GM19463 (cell line): ENCODE results near the gene TTC32.

Experiments
- ATAC-seq: cut with Tn5 transposase; IDR thresholded peaks from one replicate; pipeline ENCODE4 v1.9.1; 2021; ENCODE audit warnings: mild to moderate bottlenecking, moderate library complexity; ENCODE audit not compliant: unreplicated experiment

TTC32 gene

GRCh38 chr2:19854596-19855541 lies 46.9 kb downstream of the TTC32 start:
- no peak for ATAC-seq

- no peak for ATAC-seq
Observed at GRCh38 chr2:19851116-19851695, 50.6 kb downstream of the TTC32 start.

- ATAC-seq: no peak
Observed at GRCh38 chr2:19850056-19851050, 51.4 kb downstream of the TTC32 start.

GRCh38 chr2:19848952-19849351 lies 52.8 kb downstream of the TTC32 start:
- no peak for ATAC-seq

GRCh38 chr2:19848029-19848750 lies 53.6 kb downstream of the TTC32 start:
- no peak for ATAC-seq

GRCh38 chr2:19847486-19847885 lies 54.3 kb downstream of the TTC32 start:
- ATAC-seq: no peak
